Natural killer cell treated with Interleukin-12 subunit alpha and Interleukin-12 subunit beta and Interleukin-15 and Interleukin-18, amount 100 ng/mL, for 72 hours (primary cell): ENCODE results near the gene SPATS2L. TPM values are rescaled to one million over a fixed set of nuclear protein-coding genes. Genes with fewer than 3 reads are reported as not detected.

Experiments
- ATAC-seq, 2 donors: fragments of 150-1000 bp; cut with Tn5 transposase in 1 of 2; sonication (Bioruptor Pico), chemical (Tn5 transposase) in 1 of 2; 2 replicates each; pipeline ENCODE4 v1.10.0; 2021
- DNase-seq: peaks from one replicate; pipeline ENCODE4 v3.0.0; 2022; ENCODE audit warnings: low spot score
- H3K27ac Mint-ChIP-seq, 2 donors: 1 replicate in 1 of 2; 2 replicates in 1 of 2; pipeline ENCODE4 v1.8.0; 2022; ENCODE audit warnings: mixed read lengths in 2 of 2, mild to moderate bottlenecking in 1 of 2, moderate library complexity in 1 of 2
- H3K27me3 Mint-ChIP-seq, 2 donors: 1 replicate in 1 of 2; 2 replicates in 1 of 2; pipeline ENCODE4 v1.8.0; 2022; ENCODE audit warnings: mixed read lengths in 2 of 2
- H3K36me3 Mint-ChIP-seq: one replicate; pipeline ENCODE4 v1.8.0; 2022; ENCODE audit warnings: mixed read lengths
- H3K4me1 Mint-ChIP-seq, 2 donors: 1 replicate in 1 of 2; 2 replicates in 1 of 2; pipeline ENCODE4 v1.8.0; 2022; ENCODE audit warnings: low read depth in 2 of 2, mixed read lengths in 2 of 2, mild to moderate bottlenecking in 1 of 2
- H3K4me3 Mint-ChIP-seq: one replicate; pipeline ENCODE4 v1.8.0; 2022; ENCODE audit warnings: mixed read lengths
- H3K9me3 Mint-ChIP-seq: 2 replicates; pipeline ENCODE4 v1.8.0; 2022; ENCODE audit warnings: mixed read lengths
- total RNA-seq, 2 donors: library from RNA; stranded (reverse); gene quantifications; one replicate each; pipeline ENCODE4 v1.2.3, GENCODE V29; 2022

Gene SPATS2L
- total RNA-seq, 2 donors from 2014 or later, result 19.6 to 44.4 TPM

- DNase-seq (no peak), ATAC-seq (peak in 1 of 2 donors; percentile 52)
- Mint-ChIP-seq H3K4me3 (peak overlapping the region; percentile 63), H3K27ac (peak overlapping the region; percentile 76 to 79), H3K36me3 (no peaks in the 10 kb centered on the region), H3K4me1 (peaks cover 18 to 34% of the 10 kb centered on the region in 2 donors), H3K27me3 (no peaks in the 10 kb centered on the region), H3K9me3 (no peaks in the 10 kb centered on the region)
These were observed 66.7 kb downstream of the SPATS2L start for GRCh38 chr2:200373231-200373630.

- Mint-ChIP-seq H3K36me3 (no peaks in the 10 kb centered on the region), H3K4me3 (peak overlapping the region; percentile 83), H3K9me3 (no peaks in the 10 kb centered on the region), H3K27ac (peak overlapping the region; percentile 76 to 79), H3K27me3 (no peaks in the 10 kb centered on the region), H3K4me1 (peaks cover 18 to 34% of the 10 kb centered on the region in 2 donors)
- DNase-seq (peak; percentile 63), ATAC-seq (peak; percentile 87 to 89)
These were observed 67.5 kb downstream of the SPATS2L start for GRCh38 chr2:200373973-200374416.

DNA sequence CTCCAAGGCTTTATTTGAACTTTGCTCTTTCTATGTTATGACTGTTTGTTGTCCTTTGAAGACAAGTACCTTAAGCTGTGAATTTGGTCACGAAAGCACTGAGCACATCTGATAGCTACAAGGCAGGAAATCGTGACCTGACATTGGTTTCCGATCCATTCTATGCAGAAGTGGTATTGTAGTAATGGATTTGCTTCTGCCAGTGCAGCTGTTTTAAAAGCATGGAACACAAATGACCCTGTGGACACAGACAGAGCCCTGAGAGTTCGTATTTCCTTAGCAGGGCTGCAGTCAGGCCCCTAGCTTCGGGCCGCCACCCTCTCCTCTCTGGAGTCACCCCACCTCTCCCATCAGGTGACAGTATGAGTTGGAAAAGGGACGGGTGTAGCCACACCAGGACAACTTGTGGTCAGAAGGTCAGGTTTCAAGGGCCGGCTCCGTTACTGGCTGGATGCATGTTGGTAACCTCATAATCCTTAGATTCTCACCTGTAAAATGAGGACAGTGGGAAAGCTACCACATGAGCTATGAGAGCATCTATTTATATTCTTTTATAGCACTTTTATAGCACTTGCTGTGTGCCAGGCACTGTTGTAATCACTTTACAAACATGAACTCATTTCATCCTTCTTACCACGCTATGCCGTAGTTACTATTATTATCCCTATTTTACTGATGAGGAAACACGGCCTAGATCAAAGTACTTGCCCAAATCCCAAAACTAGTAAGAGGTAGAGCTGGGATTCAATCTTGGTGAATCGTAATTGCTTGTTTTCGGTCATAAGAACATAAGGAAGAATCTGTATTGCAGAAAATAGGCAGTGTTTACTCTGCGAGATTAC is 70.2 kb downstream of the SPATS2L start:
- Mint-ChIP-seq H3K9me3 (no peaks in the 10 kb centered on the region), H3K4me3 (no peak overlapping the region), H3K36me3 (no peaks in the 10 kb centered on the region), H3K27me3 (no peaks in the 10 kb centered on the region), H3K4me1 (peaks cover 26 to 43% of the 10 kb centered on the region in 2 donors), H3K27ac (no peak overlapping the region)
- ATAC-seq (peak in 1 of 2 donors; percentile 46), DNase-seq (no peak)

GRCh38 chr2:200377355-200378336 is 71.2 kb downstream of the SPATS2L start:
- H3K4me3 Mint-ChIP-seq, result no peak overlapping the region
- no peaks in the 10 kb centered on the region for H3K36me3 Mint-ChIP-seq
- ATAC-seq (no peak), DNase-seq (no peak)
- H3K9me3 Mint-ChIP-seq, result no peaks in the 10 kb centered on the region
- H3K27me3 Mint-ChIP-seq, result no peaks in the 10 kb centered on the region
- no peak overlapping the region for H3K27ac Mint-ChIP-seq
- peaks cover 26 to 43% of the 10 kb centered on the region in 2 donors for H3K4me1 Mint-ChIP-seq

GRCh38 chr2:200378652-200379290 is 72.3 kb downstream of the SPATS2L start:
- no peaks in the 10 kb centered on the region for H3K36me3 Mint-ChIP-seq
- no peak for ATAC-seq
- H3K4me1 Mint-ChIP-seq, result peaks cover 30 to 41% of the 10 kb centered on the region in 2 donors
- peak overlapping the region in 1 of 2 donors; percentile 10 for H3K27ac Mint-ChIP-seq
- H3K4me3 Mint-ChIP-seq, result no peak overlapping the region
- DNase-seq, result no peak
- no peaks in the 10 kb centered on the region for H3K27me3 Mint-ChIP-seq
- no peaks in the 10 kb centered on the region for H3K9me3 Mint-ChIP-seq

DNA sequence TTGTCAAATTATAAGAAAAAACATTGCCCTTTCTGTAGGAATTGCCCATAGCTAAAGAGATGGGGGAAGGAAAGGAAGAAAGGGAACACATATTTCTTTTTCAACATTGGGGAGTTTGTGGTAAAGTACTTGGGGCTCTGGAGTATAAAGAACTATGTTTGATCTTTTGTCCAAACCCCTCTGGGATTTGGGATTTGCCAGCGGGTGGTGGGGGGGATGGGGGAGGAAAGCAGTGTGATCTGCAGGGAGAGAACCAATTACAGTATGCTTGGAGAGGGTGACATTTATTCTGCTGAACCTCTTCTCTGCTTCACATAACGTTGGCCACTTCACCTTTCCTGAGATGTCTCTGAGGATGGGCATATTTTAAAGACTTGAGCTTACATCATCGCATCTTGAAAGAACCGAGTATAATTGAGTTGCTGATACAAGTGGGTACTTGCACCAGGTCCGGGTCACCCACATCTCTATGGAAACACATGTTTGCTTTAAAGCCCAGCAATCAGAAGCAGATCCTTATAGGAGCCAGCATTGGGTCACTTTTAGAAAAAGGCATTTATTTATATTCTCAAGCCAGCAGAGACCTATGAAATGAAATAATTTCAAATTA is 73.1 kb downstream of the SPATS2L start:
- Mint-ChIP-seq H3K9me3 (no peaks in the 10 kb centered on the region), H3K4me1 (peaks cover 24 to 36% of the 10 kb centered on the region in 2 donors), H3K36me3 (no peaks in the 10 kb centered on the region), H3K27ac (peak overlapping the region in 1 of 2 donors; percentile 10), H3K27me3 (no peaks in the 10 kb centered on the region), H3K4me3 (no peak overlapping the region)
- ATAC-seq (no peak), DNase-seq (no peak)

GRCh38 chr2:200380091-200380561 is 73.6 kb downstream of the SPATS2L start:
- Mint-ChIP-seq H3K4me3 (no peak overlapping the region), H3K9me3 (no peaks in the 10 kb centered on the region), H3K36me3 (no peaks in the 10 kb centered on the region), H3K27me3 (no peaks in the 10 kb centered on the region), H3K4me1 (peaks cover 20 to 30% of the 10 kb centered on the region in 2 donors), H3K27ac (peak overlapping the region in 1 of 2 donors; percentile 77)
- DNase-seq (no peak), ATAC-seq (no peak)

GRCh38 chr2:200380833-200381542 is 74.5 kb downstream of the SPATS2L start:
- DNase-seq (no peak), ATAC-seq (no peak)
- Mint-ChIP-seq H3K4me3 (no peak overlapping the region), H3K9me3 (no peaks in the 10 kb centered on the region), H3K36me3 (no peaks in the 10 kb centered on the region), H3K27me3 (no peaks in the 10 kb centered on the region), H3K27ac (peak overlapping the region; percentile 77 to 79), H3K4me1 (peaks cover 17 to 22% of the 10 kb centered on the region in 2 donors)

GRCh38 chr2:200382874-200383273 is 76.4 kb downstream of the SPATS2L start:
- Mint-ChIP-seq H3K4me1 (peaks cover 15 to 17% of the 10 kb centered on the region in 2 donors), H3K4me3 (no peak overlapping the region), H3K27me3 (no peaks in the 10 kb centered on the region), H3K36me3 (no peaks in the 10 kb centered on the region), H3K9me3 (no peaks in the 10 kb centered on the region), H3K27ac (peak overlapping the region; percentile 76 to 84)
- ATAC-seq, result no peak
- DNase-seq, result no peak

- Mint-ChIP-seq H3K36me3 (no peaks in the 10 kb centered on the region), H3K9me3 (no peaks in the 10 kb centered on the region), H3K4me1 (peaks cover 15 to 17% of the 10 kb centered on the region in 2 donors), H3K4me3 (peak overlapping the region; percentile 71), H3K27ac (peak overlapping the region; percentile 76 to 84), H3K27me3 (no peaks in the 10 kb centered on the region)
- ATAC-seq (peak; percentile 84 to 86), DNase-seq (no peak)
These were observed 77.1 kb downstream of the SPATS2L start for GRCh38 chr2:200383380-200384110.

GRCh38 chr2:200385063-200385635 is 78.7 kb downstream of the SPATS2L start:
- no peaks in the 10 kb centered on the region for H3K9me3 Mint-ChIP-seq
- H3K27ac Mint-ChIP-seq, result peak overlapping the region in 1 of 2 donors; percentile 61
- peaks cover 15 to 17% of the 10 kb centered on the region in 2 donors for H3K4me1 Mint-ChIP-seq
- no peak overlapping the region for H3K4me3 Mint-ChIP-seq
- ATAC-seq (no peak), DNase-seq (no peak)
- H3K36me3 Mint-ChIP-seq, result peaks cover 8% of the 10 kb centered on the region
- no peaks in the 10 kb centered on the region for H3K27me3 Mint-ChIP-seq
